Stimulated activated CD4-positive, alpha-beta T cell treated with anti-CD3 and anti-CD28 coated beads, Interleukin-2, amount 100 ng/mL, for 24 hours (primary cell): Measurements from ENCODE around the gene LRRC56.

Experiments
- DNase-seq, 2 donors: peaks; one replicate each; pipeline ENCODE4 v3.0.0-alpha.2; 2020

Gene LRRC56

GRCh38 chr11:544817-545166, 7.5 kb downstream of the LRRC56 start:
- DNase-seq: no peak

GRCh38 chr11:545171-545570, 7.8 kb downstream of the LRRC56 start:
- DNase-seq: no peak

GRCh38 chr11:548700-549603, 11.6 kb downstream of the LRRC56 start:
- DNase-seq: no peak

- DNase-seq: no peak
These were observed 12.9 kb downstream of the LRRC56 start for GRCh38 chr11:550021-550745.

- no peak for DNase-seq
These were observed 13.4 kb downstream of the LRRC56 start for GRCh38 chr11:550746-551085.

- no peak for DNase-seq
These were observed 13.8 kb downstream of the LRRC56 start for GRCh38 chr11:551131-551530.

GRCh38 chr11:551596-551995, 14.3 kb downstream of the LRRC56 start:
- DNase-seq: no peak

- no peak for DNase-seq
These were observed 16.0 kb downstream of the LRRC56 start for GRCh38 chr11:553083-553987.

GRCh38 chr11:553988-554340, 16.6 kb downstream of the LRRC56 start:
- no peak for DNase-seq

GRCh38 chr11:554428-555226, 17.3 kb downstream of the LRRC56 start:
- peak; percentile 78 to 80 for DNase-seq

GRCh38 chr11:555227-555779, 18.0 kb downstream of the LRRC56 start:
- no peak for DNase-seq

- DNase-seq: no peak
These were observed 18.7 kb downstream of the LRRC56 start for GRCh38 chr11:555780-556661.

- DNase-seq: no peak
These were observed 19.4 kb downstream of the LRRC56 start for GRCh38 chr11:556662-557256.

- DNase-seq: no peak
These were observed 20.2 kb downstream of the LRRC56 start for GRCh38 chr11:557328-558132.

GRCh38 chr11:558503-558902, 21.2 kb downstream of the LRRC56 start:
- no peak for DNase-seq

GRCh38 chr11:559020-559620, 21.8 kb downstream of the LRRC56 start:
- no peak for DNase-seq

- no peak for DNase-seq
These were observed 22.5 kb downstream of the LRRC56 start for GRCh38 chr11:559712-560304.

GRCh38 chr11:560305-561147, 23.2 kb downstream of the LRRC56 start, which contains the start of the genes LMNTD2 and RASSF7:
LMNTD2 (minus strand) TSS chr11:560738; CDS start chr11:560716, 22 bp downstream.
RASSF7 (plus strand) TSS chr11:560970; CDS start chr11:561769, 799 bp downstream.
- peak; percentile 96 to 98 for DNase-seq
